DLD1 (cell line): ENCODE results near the gene IQCE.

Experiments
- in situ Hi-C: cut with HindIII; loops from 2 replicates; pipeline ENCODE4 v1.10.0; 2017; ENCODE audit warnings: low sequenced_read_pairs

Gene IQCE

GRCh38 chr7:2558629-2559282, at the start of gene IQCE:
TSS of gene IQCE (plus strand) at chr7:2558979. CDS start at chr7:2559182, 203 bp downstream.
- in situ Hi-C loops: no loop called here

- in situ Hi-C loops: no loop called here
Observed at GRCh38 chr7:2509298-2509906, 49.4 kb upstream of the IQCE start.

- in situ Hi-C loops: no loop called here
Observed at GRCh38 chr7:2510130-2510776, 48.5 kb upstream of the IQCE start.

- in situ Hi-C loops: no loop called here
Observed at GRCh38 chr7:2510909-2511768, 47.6 kb upstream of the IQCE start.

GRCh38 chr7:2511769-2512168, 47.0 kb upstream of the IQCE start:
- in situ Hi-C loops: no loop called here

- in situ Hi-C loops: no loop called here
Observed at GRCh38 chr7:2512179-2512661, 46.6 kb upstream of the IQCE start.

GRCh38 chr7:2512713-2513112, 46.1 kb upstream of the IQCE start:
- in situ Hi-C loops: no loop called here

- in situ Hi-C loops: no loop called here
Observed at GRCh38 chr7:2513702-2514101, 45.1 kb upstream of the IQCE start.

GRCh38 chr7:2514473-2515423, 44.0 kb upstream of the IQCE start:
- in situ Hi-C loops: no loop called here

GRCh38 chr7:2515424-2516193, 43.2 kb upstream of the IQCE start:
- in situ Hi-C loops: no loop called here

- in situ Hi-C loops: no loop called here
Observed at GRCh38 chr7:2516194-2516555, 42.6 kb upstream of the IQCE start.

GRCh38 chr7:2517026-2517425, 41.8 kb upstream of the IQCE start:
- in situ Hi-C loops: no loop called here

- in situ Hi-C loops: no loop called here
Observed at GRCh38 chr7:2517678-2518507, 40.9 kb upstream of the IQCE start.

GRCh38 chr7:2518737-2519118, 40.1 kb upstream of the IQCE start:
- in situ Hi-C loops: no loop called here

- in situ Hi-C loops: no loop called here
Observed at GRCh38 chr7:2519119-2519930, 39.5 kb upstream of the IQCE start, which contains the start of gene LFNG. TSS of gene LFNG (plus strand) at chr7:2519774. CDS start at chr7:2519862, 88 bp downstream.

- in situ Hi-C loops: no loop called here
Observed at GRCh38 chr7:2520131-2520760, 38.5 kb upstream of the IQCE start.

GRCh38 chr7:2520761-2521290, 38.0 kb upstream of the IQCE start:
- in situ Hi-C loops: no loop called here
